Measurements from ENCODE around the gene PEX11B.

The PEX11B gene

DNA sequence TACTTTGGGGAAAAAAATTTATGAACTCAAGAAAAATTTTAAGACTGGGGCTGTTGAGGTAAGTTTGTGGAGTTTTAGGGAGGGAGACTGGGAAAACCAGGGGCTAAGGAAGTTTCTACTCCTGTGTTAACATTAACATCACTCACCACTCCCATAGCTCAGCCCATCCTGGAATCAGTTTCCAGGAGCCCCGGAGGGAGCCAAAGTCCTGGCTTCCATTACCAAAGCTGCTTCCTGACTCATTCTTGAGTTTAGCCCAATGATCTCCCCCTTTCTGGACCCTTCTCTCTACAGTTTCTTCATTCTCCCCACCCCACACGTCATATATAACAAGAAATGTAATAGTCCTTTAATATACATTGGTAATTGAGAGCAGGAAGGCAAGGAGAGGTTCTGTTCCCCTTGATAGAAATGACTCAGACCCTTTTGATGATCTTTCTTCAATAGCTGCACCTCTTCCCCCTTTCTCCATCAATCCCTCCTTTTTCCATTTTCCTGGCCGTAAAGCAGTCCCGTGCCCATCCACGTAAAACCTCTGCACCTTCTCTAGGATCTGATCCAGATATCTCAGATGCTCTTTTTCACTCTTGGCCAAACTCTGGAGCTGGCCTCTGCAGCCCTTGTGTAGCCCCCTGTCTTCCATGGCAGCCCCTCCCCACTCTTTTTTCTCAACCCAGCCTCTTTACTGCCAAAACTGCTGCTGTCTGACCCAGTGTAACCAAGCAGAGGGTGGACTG, 55.1 kb downstream of the PEX11B start:
- DNase-seq: no peak

All from inflammatory macrophage treated with lipopolysaccharide for 1 hour (primary cell).